RKO (cell line): Measurements from ENCODE around the gene SIPA1L2.

Experiments used
- DNase-seq: peaks from one replicate; pipeline ENCODE4 v3.0.0-alpha.2; 2016; ENCODE audit warnings: low spot score

Gene SIPA1L2, protein sequence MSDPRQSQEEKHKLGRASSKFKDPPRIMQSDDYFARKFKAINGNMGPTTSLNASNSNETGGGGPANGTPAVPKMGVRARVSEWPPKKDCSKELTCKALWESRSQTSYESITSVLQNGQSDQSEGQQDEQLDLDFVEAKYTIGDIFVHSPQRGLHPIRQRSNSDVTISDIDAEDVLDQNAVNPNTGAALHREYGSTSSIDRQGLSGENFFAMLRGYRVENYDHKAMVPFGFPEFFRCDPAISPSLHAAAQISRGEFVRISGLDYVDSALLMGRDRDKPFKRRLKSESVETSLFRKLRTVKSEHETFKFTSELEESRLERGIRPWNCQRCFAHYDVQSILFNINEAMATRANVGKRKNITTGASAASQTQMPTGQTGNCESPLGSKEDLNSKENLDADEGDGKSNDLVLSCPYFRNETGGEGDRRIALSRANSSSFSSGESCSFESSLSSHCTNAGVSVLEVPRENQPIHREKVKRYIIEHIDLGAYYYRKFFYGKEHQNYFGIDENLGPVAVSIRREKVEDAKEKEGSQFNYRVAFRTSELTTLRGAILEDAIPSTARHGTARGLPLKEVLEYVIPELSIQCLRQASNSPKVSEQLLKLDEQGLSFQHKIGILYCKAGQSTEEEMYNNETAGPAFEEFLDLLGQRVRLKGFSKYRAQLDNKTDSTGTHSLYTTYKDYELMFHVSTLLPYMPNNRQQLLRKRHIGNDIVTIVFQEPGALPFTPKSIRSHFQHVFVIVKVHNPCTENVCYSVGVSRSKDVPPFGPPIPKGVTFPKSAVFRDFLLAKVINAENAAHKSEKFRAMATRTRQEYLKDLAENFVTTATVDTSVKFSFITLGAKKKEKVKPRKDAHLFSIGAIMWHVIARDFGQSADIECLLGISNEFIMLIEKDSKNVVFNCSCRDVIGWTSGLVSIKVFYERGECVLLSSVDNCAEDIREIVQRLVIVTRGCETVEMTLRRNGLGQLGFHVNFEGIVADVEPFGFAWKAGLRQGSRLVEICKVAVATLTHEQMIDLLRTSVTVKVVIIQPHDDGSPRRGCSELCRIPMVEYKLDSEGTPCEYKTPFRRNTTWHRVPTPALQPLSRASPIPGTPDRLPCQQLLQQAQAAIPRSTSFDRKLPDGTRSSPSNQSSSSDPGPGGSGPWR (N-terminal part only)

GRCh38 chr1:232630047-232630893, at the start of gene SIPA1L2:
TSS of gene SIPA1L2 (minus strand) at chr1:232630133. CDS start at chr1:232515339, 114,794 bp downstream.
- peak; percentile 85 for DNase-seq

GRCh38 chr1:232678185-232678886, 48.4 kb upstream of the SIPA1L2 start:
- DNase-seq, result no peak

GRCh38 chr1:232676307-232676706, 46.4 kb upstream of the SIPA1L2 start:
- no peak for DNase-seq

DNA sequence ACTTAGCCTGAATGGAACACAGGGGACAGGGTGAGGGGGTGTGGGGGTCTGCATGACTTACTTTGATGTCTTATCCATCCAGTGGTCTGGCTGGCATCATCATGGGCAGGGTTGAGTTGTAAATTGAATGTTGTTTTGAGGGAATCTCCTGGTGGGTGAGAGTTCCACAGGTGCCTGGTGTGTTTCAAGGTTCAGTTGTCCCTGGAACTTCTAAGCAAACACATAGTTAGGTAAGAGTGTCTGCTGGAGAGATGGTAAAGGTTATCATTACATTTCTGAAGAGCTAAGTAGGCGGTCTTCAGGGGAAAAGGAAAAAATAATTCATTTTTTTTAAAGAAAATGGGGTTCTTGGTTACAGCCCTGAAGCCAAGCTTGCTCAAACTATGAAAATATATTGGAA, 46.0 kb upstream of the SIPA1L2 start:
- DNase-seq, result no peak

DNA sequence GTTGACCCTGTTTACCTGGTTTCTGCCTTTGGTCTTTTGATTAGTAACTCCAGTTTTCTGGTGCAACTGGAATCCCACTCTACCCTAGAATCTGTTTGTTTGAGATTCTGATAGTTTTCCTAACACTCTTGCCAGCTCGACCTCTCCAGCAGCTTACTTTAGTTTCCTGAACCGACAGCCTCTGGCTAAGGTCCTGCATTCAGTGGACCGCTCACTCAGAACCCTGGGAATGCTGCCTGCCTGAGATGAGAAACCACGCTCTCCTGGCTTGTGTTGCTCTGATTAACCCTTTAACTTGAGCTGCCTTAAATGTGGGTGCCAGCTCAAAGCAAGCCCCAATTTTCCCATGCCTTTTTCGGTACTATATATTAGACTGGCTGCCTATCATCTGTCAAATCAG, 45.3 kb upstream of the SIPA1L2 start:
- DNase-seq, result no peak

DNA sequence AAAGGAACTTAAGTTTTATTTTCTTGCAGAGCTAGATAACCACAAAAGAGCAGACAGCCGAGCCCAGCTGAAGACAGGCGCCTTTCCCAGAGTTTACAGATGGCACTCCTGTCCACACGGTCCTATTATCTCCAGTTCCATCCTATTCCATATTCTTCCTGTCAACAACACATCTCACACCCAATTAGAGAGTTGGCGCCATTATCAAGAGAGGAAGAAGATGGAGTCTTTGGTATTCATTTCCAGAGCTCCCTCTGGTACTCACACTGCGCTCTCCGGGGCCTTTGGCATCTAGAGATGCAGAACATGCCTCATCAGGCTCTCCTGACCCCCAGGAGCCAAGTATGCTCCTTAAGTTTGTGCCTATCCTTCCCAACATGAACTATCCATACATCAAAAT, 43.3 kb upstream of the SIPA1L2 start:
- DNase-seq, result no peak

DNA sequence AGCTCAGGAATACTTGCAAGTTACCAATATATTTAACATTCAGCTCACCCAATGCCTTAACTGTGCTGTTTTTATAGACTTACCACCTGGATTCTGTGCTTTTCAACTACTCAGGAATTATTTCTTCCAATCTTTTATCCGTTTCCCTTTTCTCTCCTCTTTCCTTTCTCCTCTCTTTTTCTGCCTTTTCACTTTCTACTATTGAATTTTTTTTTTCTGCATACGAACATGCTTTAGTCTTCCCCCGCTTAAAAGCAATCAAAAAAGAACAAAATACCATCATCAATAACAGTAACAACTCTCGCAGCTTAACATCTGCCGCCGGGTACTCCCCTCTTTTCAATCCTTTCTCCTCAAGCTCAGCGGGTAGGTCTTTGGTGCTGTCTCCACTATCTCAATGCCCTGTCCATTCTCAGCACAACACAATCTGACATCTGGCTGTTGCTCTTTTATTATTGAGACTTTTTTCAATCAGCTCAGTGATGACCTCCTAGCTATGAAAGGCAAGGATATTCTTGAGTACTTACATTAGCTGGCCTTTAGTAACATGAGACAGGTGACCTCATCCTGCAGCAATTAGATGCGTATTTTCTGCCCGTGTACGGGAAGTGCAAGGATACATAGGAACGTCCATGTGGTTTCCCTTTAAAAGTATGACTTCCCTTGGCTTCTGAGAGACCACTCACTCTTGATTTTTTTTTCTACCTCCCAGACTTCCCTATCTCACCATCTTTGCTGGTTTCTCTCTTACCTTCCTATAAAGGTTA, 40.2 kb upstream of the SIPA1L2 start:
- peak; percentile 23 for DNase-seq

DNA sequence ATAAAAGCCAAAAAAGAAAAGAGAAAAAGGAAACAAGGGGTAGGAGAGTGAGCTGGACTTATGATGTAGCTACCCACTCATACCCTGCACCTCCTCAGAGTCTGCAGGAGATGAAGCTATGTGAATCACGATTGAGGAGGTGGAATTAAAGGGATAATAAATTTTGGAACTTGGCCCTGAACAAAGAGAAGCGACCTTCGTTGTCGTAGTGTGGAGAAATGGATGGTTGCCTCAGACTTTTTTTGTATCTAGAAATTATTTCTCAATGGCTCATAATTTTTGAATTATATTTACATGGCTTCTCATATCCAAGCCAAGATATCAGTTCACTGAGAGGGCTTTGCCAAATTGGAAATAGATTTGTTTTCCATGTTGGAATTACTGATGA, 37.8 kb upstream of the SIPA1L2 start:
- DNase-seq, result no peak

DNA sequence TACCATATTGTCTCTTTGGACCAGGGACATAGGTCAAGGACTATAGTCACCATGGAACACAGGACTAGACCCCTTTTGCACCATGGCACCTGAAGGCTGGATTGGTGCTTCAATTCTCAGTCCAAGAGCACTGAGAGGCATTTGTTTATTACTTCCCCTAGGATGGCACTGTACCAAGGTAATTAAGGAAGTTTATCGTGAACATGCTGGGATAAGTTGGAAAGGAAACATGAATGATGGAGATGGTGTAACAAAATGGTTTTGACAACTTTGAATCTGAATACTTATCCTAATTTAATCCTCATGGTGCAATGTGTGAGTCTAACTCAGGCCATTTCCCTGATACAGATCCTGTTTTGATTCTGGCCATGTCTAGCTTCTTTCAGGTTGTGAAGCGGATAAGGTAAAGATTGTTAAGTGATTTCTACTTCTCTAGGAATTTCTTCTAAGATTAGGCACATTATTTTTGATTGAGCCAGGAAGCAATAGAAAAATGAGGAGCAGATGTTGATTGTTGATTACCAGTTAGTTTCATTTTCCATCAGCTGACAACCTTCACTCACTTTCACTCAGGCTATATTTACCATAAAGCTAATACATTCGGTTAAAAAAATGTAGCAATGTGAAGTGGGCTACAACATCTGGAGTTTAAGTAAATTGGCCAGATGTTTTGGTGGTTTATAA, 37.3 kb upstream of the SIPA1L2 start:
- DNase-seq, result no peak

DNA sequence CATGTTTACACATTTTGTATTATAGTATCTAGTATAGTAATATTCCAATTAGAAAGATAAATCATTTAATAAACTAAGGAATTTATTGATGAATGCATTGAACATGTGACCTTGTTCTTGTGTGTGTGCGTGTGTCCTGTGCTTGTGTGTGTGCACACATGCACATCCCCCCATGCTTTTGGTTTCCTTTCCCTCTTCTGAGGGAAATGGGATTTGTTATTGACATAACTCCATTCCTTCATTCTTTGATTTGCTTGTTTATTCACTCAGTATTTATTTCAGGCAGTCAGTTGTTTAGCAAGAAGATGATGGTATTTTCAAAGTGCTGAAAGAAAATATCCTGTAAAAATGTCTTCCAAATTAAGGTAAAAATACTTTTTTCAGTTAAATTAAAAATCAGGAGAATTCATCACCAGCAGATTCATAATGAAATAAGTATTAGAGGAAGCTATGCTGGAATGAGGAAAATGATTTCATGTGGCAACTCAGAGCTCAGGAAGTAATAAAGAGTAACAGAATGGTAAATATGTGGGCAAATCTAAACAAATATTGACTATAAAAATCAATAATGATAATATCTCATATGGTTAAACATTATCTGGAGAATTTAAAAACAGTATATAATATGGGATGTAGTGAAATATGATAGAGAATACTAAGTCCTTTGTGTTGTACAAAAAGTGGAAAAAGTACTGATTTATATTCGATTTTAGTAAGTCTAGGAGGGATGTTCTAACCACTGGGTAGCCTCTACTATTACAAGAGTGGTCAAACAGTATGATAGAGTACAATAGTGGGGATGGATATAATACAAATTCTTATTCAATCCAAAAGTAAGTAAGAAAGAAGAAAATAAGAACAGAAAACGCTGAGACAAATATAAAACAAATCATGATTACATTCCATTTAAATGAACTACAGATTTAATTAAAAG, 35.2 kb upstream of the SIPA1L2 start:
- DNase-seq, result no peak

DNA sequence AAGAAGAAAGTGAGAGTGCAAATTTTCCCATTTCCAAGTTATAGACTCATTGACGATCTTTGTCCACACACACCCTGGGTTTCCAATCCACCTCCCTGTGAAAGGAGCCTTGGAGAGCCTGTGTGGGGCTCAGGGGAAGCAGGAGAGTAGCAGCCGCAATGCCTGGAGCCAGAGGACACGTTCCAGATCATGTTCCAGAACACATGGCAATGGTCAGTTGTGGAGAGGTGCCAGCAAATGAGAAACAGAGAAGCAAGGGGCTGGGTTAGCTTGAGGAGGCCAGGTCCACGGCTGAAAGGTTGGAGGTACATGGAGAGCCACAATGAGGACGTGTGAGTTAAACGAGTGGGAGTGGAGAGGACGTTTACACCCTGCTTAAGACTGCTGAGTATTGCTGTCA, 33.0 kb upstream of the SIPA1L2 start:
- no peak for DNase-seq

DNA sequence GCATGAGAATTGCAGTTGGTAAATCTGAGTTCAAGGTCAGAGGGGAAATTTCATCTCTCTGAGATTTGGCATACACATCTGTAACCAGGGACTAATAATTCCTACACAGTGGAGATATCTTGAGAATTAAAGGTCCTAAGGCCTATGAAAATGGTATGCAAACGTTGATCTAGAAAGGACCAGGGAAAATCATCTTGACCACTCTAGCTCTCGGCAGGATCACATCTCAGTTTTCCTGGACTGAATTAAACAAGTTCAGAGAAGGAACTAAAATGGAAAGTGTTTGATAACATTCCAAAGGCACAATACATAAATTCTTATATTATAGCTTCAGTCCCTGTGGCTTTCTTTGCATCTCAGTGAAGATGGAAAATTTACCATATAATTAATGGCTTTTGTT, 28.5 kb upstream of the SIPA1L2 start:
- no peak for DNase-seq

DNA sequence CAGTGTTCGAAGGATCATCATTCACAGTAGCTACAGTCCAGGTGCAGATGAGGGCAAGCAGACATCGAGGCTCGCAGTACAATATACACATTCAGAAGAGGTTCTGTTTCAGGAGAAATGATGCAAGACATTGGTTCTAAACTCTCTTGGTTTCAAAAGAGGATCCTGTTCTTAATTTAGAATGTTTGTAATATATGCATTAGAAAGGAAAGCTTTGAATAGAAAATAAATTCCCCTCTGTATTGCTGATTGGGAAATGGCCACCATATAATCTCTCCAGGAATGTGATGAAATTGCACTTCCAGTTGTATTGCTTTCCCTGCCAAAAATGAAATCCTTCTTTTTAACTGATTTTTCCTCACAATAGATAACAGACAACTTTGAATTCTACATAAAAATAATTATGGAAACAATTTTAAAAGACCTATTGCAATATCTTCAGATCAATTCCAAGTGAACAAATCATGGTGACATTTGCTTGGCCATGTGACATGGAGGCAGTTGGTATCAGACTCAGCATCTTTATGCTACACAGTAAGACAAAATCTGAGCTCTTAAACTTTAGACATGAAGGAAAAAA, 27.6 kb upstream of the SIPA1L2 start:
- DNase-seq, result no peak

DNA sequence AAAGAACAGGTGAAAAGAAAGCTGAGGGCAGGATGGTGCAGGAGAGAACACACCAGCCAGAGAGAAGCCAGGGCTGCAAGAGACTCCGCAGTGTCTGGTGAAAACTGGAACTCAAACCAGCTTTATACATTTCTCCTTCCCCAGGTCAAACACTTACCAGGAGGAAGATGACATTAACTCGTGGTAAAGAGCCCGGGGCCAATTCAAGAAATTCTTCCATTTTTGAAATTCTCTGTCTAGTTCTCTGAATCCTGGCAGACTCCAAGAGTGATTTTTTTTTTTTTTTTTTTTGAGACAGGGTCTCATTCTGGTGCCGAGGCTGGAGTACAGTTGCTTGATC, 25.8 kb upstream of the SIPA1L2 start:
- DNase-seq, result no peak

GRCh38 chr1:232655028-232655745, 25.3 kb upstream of the SIPA1L2 start:
- DNase-seq, result no peak

DNA sequence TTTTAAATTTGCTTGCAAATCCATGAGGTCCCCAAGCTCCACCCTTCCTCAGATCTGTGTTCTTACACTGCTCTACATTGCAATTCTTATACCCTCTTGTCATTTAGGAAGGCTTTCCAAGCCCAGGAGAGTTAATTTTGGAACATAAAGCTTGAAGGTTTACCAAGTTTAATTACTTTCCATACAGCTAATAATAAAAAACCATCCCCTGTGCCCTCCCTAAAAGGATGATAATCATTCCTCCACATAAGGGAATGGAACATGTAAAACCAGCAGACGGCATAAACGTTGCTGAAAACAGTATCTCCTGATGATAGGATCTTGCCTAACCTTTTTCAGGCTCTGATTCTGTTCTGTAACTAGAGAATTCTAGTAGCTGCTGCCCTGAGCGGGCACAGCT, 23.9 kb upstream of the SIPA1L2 start:
- DNase-seq, result no peak

GRCh38 chr1:232650845-232651244, 20.9 kb upstream of the SIPA1L2 start:
- no peak for DNase-seq

- DNase-seq, result no peak
Measured at GRCh38 chr1:232650418-232650817, 20.5 kb upstream of the SIPA1L2 start.
